Aorta (tissue), 5 donors: Measurements from ENCODE around the gene FAM156B. TPM values are rescaled to one million over a fixed set of nuclear protein-coding genes. Genes with fewer than 3 reads are reported as not detected.
"Not testable (repeated sequence)": the region's sequence is repeated elsewhere in the genome, so short reads cannot be mapped to it uniquely, and the experiment has no call there.

Source experiments
- ATAC-seq: fragments of 200-7000 bp; cut with Tn5 transposase; one replicate; pipeline ENCODE4 v1.9.1; 2022; ENCODE audit warnings: moderate library complexity; ENCODE audit not compliant: low FRiP score
- DNase-seq, 2 donors: peaks; one replicate each; pipeline ENCODE4 v3.0.0-alpha.2; 2020
- H3K27ac ChIP-seq, 2 donors: one replicate each; pipeline ENCODE4 v1.5.1; 2013; ENCODE audit warnings: low read length in 2 of 2, mild to moderate bottlenecking in 2 of 2, moderate library complexity in 2 of 2, control low read depth in 1 of 2, inconsistent platforms in 1 of 2, low read depth in 1 of 2
- H3K27me3 ChIP-seq, 2 donors: one replicate each; pipeline ENCODE4 v1.6.1; 2013; ENCODE audit warnings: control low read depth in 1 of 2, low read length in 1 of 2, mild to moderate bottlenecking in 1 of 2, moderate library complexity in 1 of 2; ENCODE audit not compliant: insufficient read depth in 2 of 2, control insufficient read depth in 1 of 2
- H3K36me3 ChIP-seq, 2 donors: one replicate each; pipeline ENCODE4 v1.6.1; 2013; ENCODE audit warnings: control low read depth in 1 of 2, low read length in 1 of 2, mild to moderate bottlenecking in 1 of 2; ENCODE audit not compliant: insufficient read depth in 2 of 2, control insufficient read depth in 1 of 2
- H3K4me1 ChIP-seq, 2 donors: one replicate each; pipeline ENCODE4 v1.6.1; 2013; ENCODE audit warnings: low read length in 2 of 2, control low read depth in 1 of 2, mild to moderate bottlenecking in 1 of 2, moderate library complexity in 1 of 2; ENCODE audit not compliant: insufficient read depth in 2 of 2, control insufficient read depth in 1 of 2
- H3K4me3 ChIP-seq, 2 donors: one replicate each; pipeline ENCODE4 v1.5.1; 2013; ENCODE audit warnings: low read length in 2 of 2, control low read depth in 1 of 2, mild to moderate bottlenecking in 1 of 2
- H3K9me3 ChIP-seq: one replicate; pipeline ENCODE4 v1.6.1; 2013; ENCODE audit warnings: mild to moderate bottlenecking, low read length; ENCODE audit not compliant: control insufficient read depth
- WGBS, 2 donors: extraction: QIAGEN DNeasy Blood & Tissue Kit; methylation state at CpG; one replicate each; pipeline ENCODE4 v1.1.7; 2013; 5-methylcytosine and 5-hydroxymethylcytosine counted together
- intact Hi-C, 2 donors: fragments of 100-400 bp; cut with DNase I; formaldehyde crosslinking; loops; one replicate each; pipeline versions ENCODE4 v1.14.2 to v1.15.0; 2022
- long read RNA-seq, 2 donors: library from polyadenylated mRNA; unstranded; transcript quantifications; one replicate each; pipeline ENCODE4 v2.0.0, GENCODE V29; 2020 to 2021
- polyA plus RNA-seq, 2 donors: library from polyadenylated mRNA; stranded (reverse); fragments of 200-250 nt; gene quantifications; one replicate each; pipeline ENCODE4 v1.2.3, GENCODE V29; 2013
- total RNA-seq, 2 donors: library from RNA; stranded (reverse); fragmentation: NEBNext Ultra II Directional; extraction: Animal tissue kit (Norgen Biotek cat#: 25700); gene quantifications; one replicate each; pipeline ENCODE4 v1.2.1, GENCODE V29; 2021
- donor health status: healthy with polysubstance abuse.
- donor health status: Bipolar disorder and iron deficiency.
- donor health status: DM: no; HTN: no; CAD: no.
- donor health status: DM: no; HTN: no; CAD: no.
- donor health status: DM: yes; HTN: yes; CAD: no.

The FAM156B gene, protein sequence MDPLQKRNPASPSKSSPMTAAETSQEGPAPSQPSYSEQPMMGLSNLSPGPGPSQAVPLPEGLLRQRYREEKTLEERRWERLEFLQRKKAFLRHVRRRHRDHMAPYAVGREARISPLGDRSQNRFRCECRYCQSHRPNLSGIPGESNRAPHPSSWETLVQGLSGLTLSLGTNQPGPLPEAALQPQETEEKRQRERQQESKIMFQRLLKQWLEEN
- total RNA-seq (10 to 100 TPM; 14.1 to 21.5 TPM), polyA plus RNA-seq (100 to 1,000 TPM in 1 of 2 donors, 1 to 10 TPM in 1; 4.0 to 126 TPM)
- long read RNA-seq, donor 1, transcript FAM156B-203 (4 exons, 2,942 nt) = minor isoform, 5 of 32 reads
- long read RNA-seq, donor 1, transcript FAM156B-201 (3 exons, 2,537 nt) = major isoform, 9 of 32 reads
- long read RNA-seq, donor 1, transcript FAM156B-206 (4 exons, 776 nt) = minor isoform, 7 of 32 reads
- long read RNA-seq, donor 1, partial matches to known transcripts = 3 of 32 reads
- long read RNA-seq, donor 1, other reads (novel, unspliced or antisense) = 5 of 32 reads
- long read RNA-seq, donor 2, transcript FAM156B-201 (3 exons, 2,537 nt) = major isoform, 9 of 16 reads
- long read RNA-seq, donor 2, partial matches to known transcripts = 3 of 16 reads
- long read RNA-seq, donor 2, other reads (novel, unspliced or antisense) = 2 of 16 reads

- H3K4me3 ChIP-seq, DNase-seq, H3K27me3 ChIP-seq, H3K9me3 ChIP-seq, H3K27ac ChIP-seq, intact Hi-C loops, H3K4me1 ChIP-seq, H3K36me3 ChIP-seq: not testable (repeated sequence)
- WGBS, 2 donors = no CpG with 5 or more reads among the region's 92 CpGs
- ATAC-seq = peak; percentile 96
Measured at GRCh38 chrX:52896855-52897709, at the start of gene FAM156B. FAM156B (plus strand) TSS chrX:52897330; CDS start chrX:52907226, 9,896 bp downstream.

GRCh38 chrX:52852110-52852860, 44.8 kb upstream of the FAM156B start:
- no peaks in the 10 kb centered on the region for H3K4me1 ChIP-seq
- 75 to 81% methylated on average over 9 of the region's 9 CpGs for WGBS, 2 donors
- H3K4me3 ChIP-seq = no peak overlapping the region
- H3K27ac ChIP-seq = no peak overlapping the region
- H3K9me3 ChIP-seq = peaks cover 1% of the 10 kb centered on the region
- no peak for DNase-seq
- H3K36me3 ChIP-seq = no peaks in the 10 kb centered on the region
- intact Hi-C loops = no loop called here
- ATAC-seq = no peak
- H3K27me3 ChIP-seq = no peaks in the 10 kb centered on the region

DNA sequence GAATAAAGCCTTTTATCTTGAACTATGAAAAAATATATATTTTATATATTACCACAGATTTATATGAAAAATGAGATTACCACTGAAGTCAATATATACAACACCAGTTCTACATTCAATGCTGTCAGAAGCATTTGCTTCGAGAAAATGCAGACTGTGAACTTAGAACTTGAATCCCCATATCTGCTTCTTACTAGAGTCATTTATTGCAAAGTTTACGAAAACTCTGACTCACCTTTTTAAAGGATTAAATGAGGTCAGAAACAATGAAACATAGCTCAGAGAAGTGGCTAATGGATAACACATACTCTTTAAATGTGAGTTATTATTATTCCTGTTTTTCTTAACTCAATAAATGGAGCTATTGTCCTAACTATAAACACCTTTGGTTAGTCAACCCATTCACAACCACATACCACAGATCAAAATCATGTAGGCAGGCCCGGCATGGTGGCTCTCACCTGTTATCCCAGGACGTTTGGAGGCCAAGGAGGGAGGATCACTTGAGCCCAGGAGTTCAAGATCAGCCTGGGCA, 40.1 kb upstream of the FAM156B start:
- ATAC-seq, H3K4me1 ChIP-seq, DNase-seq, H3K36me3 ChIP-seq, H3K9me3 ChIP-seq, intact Hi-C loops, H3K27ac ChIP-seq, H3K4me3 ChIP-seq, H3K27me3 ChIP-seq: not testable (repeated sequence)
- 51 to 53% methylated on average over 4 of the region's 4 CpGs for WGBS, 2 donors

GRCh38 chrX:52865343-52865998, 31.7 kb upstream of the FAM156B start:
- no peak overlapping the region for H3K27ac ChIP-seq
- H3K4me1 ChIP-seq = no peaks in the 10 kb centered on the region
- H3K9me3 ChIP-seq = no peaks in the 10 kb centered on the region
- DNase-seq = no peak
- no peak for ATAC-seq
- 46 to 50% methylated on average over 6 of the region's 6 CpGs for WGBS, 2 donors
- H3K4me3 ChIP-seq = no peak overlapping the region
- H3K36me3 ChIP-seq = no peaks in the 10 kb centered on the region
- intact Hi-C loops = no loop called here
- no peaks in the 10 kb centered on the region for H3K27me3 ChIP-seq

DNA sequence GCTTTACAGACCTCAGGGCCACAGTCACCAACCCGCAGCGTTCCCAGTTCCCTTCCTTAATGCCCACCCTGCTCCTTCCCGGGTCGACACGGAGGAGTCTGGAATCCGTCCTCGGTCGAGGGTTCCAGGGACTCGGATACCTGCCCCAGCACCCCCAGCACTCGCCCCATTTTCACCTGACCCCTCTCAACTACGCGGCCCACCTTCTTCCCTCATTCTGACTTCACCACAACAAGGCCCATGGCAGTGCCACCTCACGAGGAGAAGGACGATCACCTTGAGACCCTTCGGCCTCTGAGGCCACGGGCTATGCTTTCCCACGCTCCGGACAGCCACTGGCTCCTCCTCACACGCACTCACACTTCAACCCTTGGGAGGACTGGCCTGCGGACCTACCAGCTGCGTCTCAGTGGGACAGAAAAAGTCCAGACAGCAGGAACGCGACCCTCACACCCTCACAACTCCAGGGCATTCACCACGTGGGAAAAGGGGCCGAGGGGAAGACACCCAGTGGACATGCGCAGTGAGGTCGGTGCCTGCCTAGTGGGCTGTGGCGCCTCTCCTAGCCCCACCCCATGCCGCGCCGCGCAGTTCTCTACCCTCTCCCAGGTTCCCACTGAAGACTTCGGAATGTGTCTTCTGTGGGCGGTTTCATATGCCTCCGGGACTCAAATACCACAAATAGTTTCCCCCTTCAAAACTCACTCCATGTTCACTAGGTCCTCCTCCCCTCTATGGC, 29.4 kb upstream of the FAM156B start, which contains the start of gene XAGE3:
XAGE3 (minus strand) TSS at position 474 of the 739 bp plus-strand sequence. CDS start 950 bp downstream, outside the sequence.
- ATAC-seq (no peak), DNase-seq (no peak)
- H3K27ac ChIP-seq = no peak within 1 kb of the TSS
- intact Hi-C loops = no loop called here
- 83 to 90% methylated on average over 32 to 35 of the region's 35 CpGs for WGBS, 2 donors
- no peaks in the 10 kb centered on the region for H3K36me3 ChIP-seq
- H3K4me3 ChIP-seq = no peak within 1 kb of the TSS
- H3K9me3 ChIP-seq = no peaks in the 10 kb centered on the region
- H3K4me1 ChIP-seq = no peaks in the 10 kb centered on the region
- H3K27me3 ChIP-seq = no peaks in the 10 kb centered on the region

- WGBS, 2 donors = 57 to 64% methylated on average over 1 of the region's 1 CpG
- Histone ChIP-seq H3K27me3 (no peaks in the 10 kb centered on the region), H3K4me3 (no peak overlapping the region), H3K36me3 (no peaks in the 10 kb centered on the region), H3K4me1 (no peaks in the 10 kb centered on the region), H3K9me3 (no peaks in the 10 kb centered on the region), H3K27ac (no peak overlapping the region)
- intact Hi-C loops = no loop called here
- no peak for ATAC-seq
- DNase-seq = no peak
Measured at GRCh38 chrX:52870046-52870445, 27.1 kb upstream of the FAM156B start.

- ATAC-seq, H3K27me3 ChIP-seq, DNase-seq, H3K4me1 ChIP-seq, intact Hi-C loops, H3K4me3 ChIP-seq, H3K36me3 ChIP-seq, H3K27ac ChIP-seq, H3K9me3 ChIP-seq: not testable (repeated sequence)
Measured at GRCh38 chrX:52873825-52874224, 23.3 kb upstream of the FAM156B start.
